Stimulated activated naive CD8-positive, alpha-beta T cell treated with anti-CD3 and anti-CD28 coated beads, Interleukin-15, Interleukin-2, amounts not matched to agents 100 U/mL and 50 U/mL, for 24 hours (primary cell): ENCODE measurements around the gene RND2.

Experiments used
- ATAC-seq: fragments of 150-1000 bp; cut with Tn5 transposase; one replicate; pipeline ENCODE4 v1.10.0; 2021
- DNase-seq: peaks from one replicate; pipeline ENCODE4 v3.0.0; 2021

The RND2 gene

DNA sequence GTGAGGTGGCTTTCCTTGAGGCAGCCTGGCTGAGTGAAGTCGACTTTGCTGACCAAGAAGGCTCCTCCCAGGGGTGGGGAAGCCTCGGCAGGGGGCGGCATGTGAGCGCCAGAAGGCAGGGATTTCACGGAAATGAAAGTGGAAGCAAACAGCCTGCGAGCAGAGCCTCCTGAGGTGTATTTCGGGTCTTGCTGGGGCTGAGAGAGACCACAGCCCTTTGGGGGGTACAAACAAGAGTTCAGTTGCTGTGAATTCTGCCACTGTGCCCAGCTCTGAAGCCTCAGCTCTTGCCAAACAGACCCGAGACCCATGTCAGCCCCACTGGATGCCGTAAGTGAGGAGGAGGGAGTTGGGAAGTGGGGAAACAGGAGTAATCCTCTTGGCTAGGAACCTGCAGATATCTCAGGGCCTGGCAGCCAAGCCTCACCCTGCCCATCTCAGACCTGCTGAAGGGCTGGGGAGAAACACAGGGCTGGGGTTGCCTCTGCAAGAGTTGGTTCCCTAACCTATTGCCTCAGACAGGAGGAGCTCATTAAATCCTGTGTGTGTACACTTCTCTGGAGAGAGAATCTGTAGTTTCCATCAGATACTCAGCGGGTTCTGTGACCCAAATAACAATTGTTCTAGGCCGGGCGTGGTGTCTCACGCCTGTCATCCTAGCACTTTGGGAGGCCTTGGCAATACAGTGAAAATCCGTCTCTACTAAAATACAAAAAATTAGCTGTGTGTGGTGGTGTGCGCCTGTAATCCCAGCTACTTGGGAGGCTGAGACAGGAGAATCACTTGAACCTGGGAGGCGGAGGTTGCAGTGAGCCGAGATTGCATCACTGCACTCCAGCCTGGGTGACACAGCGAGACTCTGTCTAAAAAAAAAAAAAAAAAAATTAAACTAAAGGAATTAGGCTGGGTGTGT, 18.1 kb upstream of the RND2 start, which contains the start of gene IFI35:
IFI35 (plus strand) TSS at position 146 of the 913 bp plus-strand sequence; CDS start at position 310, 164 bp downstream.
- DNase-seq: peak; percentile 88
- ATAC-seq: peak; percentile 93

DNA sequence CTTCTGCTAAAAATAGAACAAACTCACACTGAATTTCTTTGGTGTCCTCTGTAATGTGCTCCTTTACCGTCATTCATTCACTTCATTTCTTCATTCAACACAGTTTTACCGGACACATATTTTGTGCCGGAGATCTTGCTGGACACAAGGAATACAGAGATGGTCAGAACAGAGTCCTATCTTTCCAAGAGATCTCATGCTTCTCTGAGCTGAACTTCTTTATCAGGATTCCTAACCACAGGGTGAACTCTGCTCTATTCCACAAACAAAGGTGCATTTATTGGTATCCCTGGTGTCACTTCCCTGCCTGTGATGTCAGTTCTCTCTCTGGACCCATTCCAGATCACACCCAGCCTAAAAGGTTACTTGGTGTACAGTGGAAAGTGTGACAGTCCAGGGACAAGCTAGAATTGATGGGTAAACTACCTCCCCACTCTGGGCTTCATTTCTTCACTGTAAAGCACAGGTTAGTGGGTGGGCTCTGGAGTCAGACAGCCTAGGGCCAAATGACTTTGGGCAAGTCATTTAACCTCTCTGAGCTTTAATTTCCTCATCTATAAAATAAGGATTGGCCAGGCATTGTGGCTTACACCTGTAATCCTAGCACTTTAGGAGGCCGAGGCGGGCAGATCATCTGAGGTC, 14.2 kb upstream of the RND2 start:
- no peak for ATAC-seq

DNA sequence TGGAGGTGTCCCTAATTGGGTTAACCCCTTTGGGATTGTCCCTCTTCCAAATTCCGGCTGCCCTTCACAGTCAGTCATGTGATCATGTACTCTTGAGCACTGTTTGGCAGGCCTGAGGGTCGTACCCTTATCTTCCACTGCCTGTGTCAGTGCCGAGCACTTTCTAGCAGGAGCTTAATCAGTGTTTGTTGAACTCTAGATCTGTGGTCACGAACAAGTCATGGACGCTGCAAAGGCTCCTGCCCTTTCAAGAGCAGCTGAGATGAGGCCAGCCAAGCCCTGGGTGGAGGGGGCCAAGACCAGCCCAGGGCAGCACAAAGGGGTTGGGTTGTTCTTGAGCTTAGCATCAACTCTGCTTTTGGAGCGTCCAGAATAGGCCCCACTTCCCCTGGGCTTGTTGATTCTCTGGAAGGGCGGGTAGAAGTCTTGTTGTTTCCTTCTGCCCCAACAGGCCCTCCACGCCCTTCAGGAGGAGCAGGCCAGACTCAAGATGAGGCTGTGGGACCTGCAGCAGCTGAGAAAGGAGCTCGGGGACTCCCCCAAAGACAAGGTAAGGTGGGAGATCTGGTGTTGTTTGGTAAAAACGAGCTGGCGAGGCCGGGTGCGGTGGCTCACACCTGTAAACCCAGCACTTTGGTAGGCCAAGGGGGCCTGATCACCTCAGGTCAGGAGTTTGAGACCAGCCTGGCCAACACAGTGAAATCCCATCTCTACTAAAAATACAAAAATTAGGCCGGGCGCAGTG, 13.1 kb upstream of the RND2 start:
- DNase-seq (no peak), ATAC-seq (no peak)

More for the DNA sequence above, 14.2 kb upstream of the RND2 start:
- DNase-seq: no peak

DNA sequence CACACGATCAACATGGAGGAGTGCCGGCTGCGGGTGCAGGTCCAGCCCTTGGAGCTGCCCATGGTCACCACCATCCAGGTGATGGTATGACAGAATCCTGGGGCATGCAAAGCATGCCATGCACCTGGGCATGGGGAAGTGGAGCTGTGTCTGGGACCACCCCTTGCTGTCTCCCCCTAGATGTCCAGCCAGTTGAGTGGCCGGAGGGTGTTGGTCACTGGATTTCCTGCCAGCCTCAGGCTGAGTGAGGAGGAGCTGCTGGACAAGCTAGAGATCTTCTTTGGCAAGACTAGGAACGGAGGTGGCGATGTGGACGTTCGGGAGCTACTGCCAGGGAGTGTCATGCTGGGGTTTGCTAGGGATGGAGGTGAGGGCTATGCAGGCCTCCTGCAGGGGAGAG, 11.7 kb upstream of the RND2 start:
- no peak for ATAC-seq
- DNase-seq: no peak

DNA sequence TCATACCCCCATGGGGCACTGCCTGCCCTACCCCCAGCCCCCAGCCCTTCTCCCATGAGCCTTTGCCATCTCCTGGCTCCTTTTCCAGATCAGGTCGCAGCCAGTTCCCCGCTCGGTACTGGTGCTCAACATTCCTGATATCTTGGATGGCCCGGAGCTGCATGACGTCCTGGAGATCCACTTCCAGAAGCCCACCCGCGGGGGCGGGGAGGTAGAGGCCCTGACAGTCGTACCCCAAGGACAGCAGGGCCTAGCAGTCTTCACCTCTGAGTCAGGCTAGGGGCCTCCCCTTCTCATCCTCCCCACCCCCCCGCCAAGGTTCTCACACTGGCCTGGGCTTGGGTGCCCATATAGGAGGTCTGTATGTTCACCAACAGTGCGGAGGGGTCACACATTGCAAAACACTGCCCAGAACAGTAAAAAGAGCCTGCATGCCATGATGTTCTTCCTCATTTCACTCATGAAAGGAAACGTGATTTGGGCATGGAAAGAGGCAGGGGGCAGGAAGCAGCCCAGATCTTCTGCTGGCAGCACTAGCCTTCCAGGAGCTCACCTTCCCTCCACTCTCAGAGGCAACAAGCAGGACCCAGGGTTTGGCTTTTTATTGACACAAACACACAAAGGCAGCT, 10.9 kb upstream of the RND2 start:
- DNase-seq (no peak), ATAC-seq (no peak)

DNA sequence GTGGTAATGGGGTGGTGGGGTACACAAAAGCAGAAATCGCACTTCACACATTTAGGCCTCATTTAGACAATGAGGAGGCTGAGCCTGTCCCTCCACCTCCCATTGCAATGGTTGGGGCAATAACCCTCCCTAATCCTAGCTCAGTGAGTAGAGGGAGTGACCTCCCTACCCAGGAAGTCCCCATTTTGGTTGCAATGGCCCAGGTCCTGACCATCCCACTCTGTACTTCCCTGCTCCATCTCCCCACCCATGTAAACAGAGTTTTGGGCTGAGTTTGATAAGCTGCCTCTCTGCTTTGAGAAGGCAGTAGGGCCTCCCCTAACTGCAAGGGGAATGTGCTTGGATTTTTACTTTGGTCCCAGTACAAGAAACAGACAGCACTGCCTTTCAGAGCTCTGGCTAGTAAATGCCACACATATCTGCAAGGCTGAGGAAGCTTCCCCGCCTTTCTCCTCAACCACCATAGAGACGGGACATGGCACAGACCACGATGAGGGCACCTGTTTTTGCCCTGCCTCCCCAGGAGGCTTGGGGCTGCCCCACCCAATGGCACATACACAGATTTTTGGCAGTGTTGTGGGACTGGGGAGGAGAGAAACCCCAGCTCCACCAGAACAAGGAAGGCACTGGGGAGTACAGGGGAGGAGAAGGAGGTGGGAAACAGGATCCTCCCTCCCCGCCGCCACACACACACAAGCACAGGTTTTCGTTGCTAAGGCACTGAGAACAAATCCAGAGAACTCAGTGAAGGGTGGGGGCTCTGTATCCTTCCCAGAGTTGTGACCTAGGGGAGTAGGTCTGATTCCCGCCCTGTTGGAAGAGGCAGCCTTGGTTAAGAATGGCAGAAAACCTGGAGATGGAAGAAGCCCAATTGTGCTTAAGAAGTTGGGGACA, 10.1 kb upstream of the RND2 start:
- DNase-seq (no peak), ATAC-seq (no peak)

DNA sequence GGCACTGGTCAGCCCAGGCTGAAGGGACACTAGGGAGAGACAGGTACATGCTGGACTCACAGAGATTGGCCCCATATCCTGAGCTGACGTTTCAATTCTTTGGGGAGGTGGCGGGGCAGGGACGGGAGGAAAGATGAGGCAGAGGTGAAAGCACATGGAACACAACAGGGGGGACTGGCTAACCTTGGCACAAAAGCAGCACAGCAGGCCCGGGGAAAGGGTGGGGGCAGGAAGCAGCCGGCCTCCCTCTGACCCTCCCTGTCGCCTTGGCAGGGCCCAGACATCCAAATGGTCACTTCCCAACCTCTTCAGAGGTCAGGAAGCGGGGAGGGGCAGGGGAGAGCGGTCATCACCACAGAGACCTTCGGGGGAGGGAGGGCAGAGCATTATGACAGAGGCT, 9.5 kb upstream of the RND2 start:
- DNase-seq (no peak), ATAC-seq (no peak)

DNA sequence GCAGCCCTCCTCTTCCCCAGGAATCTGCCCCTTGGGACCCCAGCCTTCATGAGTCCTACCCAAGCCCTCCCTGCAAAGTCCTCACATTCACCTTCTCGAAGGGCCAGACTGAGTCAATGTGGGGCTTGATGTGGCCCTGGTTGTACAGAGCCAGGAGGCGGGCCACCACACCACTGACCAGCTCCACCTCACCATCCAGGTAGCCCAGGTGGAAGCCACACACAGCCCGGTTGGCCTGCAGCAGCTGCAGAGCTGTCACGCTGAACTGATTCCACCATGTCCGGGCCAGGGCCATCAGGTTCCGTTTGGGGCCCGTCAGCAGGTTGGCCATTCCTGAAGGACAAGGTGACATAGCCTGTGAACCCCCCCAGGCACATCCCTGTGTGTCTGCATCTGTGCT, 8.8 kb upstream of the RND2 start:
- DNase-seq (no peak), ATAC-seq (no peak)

DNA sequence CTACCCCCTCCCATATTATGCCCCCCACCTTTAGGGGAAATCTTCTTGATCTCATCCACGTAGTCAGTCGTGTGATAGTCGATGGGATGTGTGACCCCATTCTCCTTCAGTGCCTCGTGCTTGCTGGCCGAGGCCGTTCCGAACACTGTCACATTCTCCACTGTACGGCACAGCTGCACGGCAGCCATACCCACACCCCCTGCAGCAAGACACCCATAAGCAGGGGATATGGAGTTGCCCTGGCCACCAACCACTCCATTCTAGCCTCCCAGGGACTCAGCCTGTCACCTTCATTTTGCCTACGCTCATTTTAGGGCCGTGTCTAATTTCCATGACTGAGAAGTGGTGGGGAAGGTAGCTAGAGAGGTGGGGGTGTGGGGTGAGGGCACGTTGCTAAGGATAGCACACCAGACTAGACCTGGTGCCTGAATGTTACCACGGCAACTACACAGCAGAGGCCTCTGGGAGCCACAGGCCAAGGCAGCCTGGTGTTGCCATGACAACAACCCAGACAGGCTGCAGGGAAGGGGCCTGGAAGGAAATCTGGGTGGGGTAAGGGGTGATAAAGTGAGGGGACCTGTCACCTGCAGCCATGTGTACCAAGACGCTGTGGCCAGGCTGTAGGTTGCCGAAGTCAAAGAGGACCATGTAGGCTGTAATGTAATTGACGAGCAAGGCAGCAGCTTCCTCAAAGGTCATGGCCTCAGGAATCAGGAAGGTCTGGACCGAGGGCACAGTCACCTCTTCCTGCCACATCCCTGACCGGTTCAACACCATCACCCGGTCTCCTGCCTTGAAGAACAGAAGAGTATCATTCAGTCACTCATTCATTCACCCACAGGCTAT, 6.8 kb upstream of the RND2 start:
- ATAC-seq (peak; percentile 19), DNase-seq (no peak)

DNA sequence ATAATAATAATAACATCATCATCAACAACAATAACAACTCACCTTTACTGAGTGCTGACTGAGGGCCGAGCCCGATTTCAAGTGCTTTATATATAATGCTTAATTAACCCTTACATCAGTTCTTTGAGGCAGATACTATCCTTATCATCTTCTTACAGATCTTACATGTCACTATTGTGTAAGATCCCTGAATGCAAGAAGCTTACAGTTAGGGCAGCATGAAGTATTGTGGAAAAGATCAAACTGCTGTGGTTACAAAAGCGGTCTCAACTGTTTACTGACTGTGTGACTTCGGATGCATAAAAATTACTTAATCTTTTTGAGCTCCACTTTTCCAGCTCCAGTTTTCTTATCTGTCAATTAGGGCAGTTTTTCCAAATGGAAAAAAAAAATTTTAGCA, 6.1 kb upstream of the RND2 start:
- ATAC-seq (no peak), DNase-seq (no peak)

DNA sequence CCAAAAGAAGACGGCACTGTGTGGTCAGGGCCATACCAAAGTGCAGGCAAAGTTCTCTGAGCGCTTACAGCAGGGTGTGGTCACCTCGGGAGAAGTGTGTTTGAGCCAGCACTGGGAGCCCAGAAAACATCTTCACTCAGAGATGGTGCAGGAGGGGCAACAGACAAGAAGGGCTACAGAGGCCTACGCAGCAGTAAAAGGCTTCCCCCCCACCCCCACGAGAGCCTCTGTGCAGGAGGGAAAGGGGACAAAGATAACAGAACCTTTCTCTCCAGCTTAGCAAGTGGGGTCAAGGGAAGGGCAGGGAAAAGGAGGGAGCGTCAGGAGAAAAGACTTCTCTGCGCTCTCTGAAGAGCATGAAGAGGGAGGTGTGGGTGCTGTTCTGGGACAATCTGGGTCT, 5.6 kb upstream of the RND2 start:
- no peak for ATAC-seq
- DNase-seq: no peak

DNA sequence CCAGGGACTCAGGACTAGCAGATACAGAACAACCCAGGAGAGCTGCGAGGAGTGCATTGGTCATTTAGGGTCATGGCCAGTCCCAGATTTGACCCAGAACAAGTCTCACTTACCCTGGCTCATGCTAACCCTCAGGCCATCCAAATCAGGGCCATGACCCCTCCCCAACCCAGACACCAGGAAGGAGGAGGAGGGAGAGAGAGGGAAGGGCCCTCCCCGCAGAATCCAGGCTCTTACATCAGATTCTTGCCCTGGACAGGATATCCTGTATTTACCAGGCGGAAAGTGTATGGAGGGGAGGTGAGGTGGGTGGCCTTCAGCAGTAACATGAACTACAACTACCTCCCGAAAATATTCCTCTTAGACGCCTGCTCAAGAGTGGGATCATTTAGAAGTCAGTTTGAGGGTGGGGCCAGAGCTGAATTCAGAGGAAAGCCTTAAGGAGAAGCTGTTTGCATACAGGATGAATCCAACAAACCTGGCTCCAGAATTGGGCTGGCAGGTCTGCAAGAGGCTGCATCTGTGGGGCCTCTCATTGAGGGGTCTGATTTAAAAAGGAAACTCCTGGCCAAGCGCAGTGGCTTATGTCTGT, 4.9 kb upstream of the RND2 start:
- ATAC-seq (no peak), DNase-seq (no peak)

DNA sequence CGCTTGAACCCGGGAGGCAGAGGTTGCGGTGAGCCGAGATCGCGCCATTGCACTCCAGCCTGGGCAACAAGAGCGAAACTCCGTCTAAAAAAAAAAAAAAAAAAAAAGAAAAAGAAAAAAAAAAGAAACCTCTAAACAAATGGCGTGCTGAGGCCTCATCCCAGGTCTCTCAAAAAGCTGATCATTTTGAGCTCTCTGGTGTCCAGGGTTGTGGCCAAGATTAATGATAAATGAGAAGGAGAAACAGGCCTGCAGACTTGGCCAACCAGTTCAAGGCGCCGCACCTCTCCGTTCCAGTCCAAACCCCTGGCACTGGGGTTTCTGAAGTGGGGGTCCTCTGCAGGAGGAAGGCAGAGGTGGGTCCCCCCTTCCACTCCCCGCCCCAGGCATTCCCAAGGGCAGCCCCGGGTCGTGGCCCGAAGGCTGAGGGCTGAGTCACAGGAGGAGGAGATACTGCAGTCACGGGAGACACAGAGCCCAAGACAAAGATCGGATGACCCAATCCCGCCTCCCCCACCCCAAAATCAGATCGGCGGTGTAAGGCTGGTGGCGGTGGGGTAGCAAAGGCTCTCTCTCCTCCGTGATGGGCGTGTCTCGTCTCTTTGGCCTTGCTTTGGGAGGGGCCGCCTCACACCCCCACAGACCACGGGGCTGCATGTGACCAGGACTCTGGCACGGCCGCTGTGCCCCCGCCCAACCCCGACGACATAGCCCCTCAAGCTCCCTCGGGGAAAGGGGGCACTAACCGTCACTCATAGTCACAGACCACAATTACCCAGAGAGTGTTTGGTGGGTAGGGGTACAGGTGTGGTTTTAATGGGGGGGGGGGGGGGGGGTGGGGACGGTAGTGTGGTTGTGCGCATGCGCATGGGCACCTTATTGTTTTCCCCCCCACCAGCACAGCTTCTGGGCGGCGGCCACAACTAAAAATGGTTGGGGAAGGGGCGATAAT, 4.0 kb upstream of the RND2 start:
- no peak for DNase-seq
- ATAC-seq: no peak

DNA sequence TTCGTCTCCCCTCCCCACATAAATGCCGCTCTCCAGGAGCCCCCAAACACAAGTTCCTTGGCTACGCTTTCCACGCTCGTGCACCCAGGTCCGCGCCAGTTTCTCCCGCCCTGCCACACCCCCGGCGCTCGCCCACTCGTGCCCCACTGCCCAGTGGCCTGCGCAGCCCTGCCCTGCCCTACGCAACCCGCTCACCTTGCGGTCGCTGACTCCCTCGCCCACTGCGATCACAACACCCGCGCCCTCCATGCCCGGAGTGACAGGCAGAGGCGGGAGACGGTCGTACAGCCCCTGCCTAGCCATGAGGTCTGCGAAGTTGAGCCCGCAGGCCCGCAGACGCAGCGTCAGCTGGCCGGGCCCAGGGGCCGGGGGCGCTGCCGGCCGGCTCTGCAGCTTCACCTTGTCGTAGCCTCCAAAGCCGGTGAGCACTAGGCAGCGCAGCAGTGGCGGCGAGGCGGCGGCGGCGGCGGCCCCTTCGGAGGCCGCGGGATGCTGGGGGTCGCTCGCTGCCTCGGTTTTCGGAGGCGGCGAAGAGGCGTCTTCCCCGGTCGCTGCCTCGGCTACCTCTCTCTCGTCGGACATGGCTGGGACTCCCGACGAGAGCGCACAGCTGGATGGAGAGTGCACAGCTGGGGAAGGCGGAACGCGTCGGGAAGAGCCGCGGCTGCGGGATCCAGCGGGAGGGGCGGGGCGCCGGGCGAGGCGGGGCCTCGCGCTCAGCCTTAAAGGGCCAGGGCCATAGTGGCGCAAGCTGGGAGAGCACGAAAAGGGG, 3.1 kb upstream of the RND2 start, which contains the start of gene VAT1:
VAT1 (minus strand) TSS at position 645 of the 772 bp plus-strand sequence; CDS start at position 582, 63 bp downstream.
- DNase-seq: peak; percentile 78
- ATAC-seq: peak; percentile 62

DNA sequence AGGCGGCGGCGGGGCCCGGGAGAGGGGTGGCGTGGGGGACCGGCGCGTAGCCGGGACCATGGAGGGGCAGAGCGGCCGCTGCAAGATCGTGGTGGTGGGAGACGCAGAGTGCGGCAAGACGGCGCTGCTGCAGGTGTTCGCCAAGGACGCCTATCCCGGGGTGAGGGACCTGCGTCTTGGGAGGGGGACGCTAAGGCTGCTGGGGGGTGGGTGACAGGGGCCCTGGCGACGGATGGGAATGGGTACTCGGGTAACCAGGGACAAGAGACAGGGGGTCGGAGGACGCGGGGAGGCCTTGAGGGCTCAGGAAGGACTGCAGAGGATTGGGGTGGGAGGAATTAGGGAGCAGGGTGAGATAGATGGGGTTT, 243 bp downstream of the RND2 start:
- ATAC-seq: no peak

DNA sequence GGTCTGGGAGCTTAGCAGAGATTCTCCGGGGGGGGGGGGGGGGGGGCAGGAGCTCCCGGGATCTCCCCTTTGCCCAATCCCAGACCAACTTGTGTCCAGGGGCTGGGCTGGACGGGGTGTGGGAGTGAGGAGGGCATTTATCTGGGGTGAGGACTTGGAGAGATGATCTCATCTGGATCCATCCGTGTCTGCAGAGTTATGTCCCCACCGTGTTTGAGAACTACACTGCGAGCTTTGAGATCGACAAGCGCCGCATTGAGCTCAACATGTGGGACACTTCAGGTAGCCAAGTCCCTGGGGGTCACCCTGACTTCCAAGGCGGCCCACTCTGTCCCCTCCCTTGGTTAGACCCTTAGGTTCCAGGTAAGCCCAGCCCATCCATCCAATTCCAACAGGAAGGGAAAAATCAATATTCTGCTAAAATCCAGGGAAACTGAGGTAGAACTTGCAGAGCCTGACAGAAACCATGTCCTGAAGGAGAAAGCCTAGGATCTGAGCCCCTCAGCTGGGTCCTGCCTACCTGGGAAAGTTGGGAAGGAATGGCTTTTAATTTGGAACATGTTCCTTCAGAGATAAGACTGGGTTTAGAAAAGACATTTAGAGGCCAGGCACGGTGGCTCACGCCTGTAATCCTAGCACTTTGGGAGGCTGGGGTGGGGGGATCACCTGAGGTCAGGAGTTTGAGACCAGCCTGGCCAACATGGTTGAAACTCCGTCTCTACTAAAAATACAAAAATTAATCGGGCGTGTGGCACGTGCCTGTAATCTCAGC, 921 bp downstream of the RND2 start:
- ATAC-seq (no peak), DNase-seq (no peak)

More for the DNA sequence above, 243 bp downstream of the RND2 start:
- no peak for DNase-seq

DNA sequence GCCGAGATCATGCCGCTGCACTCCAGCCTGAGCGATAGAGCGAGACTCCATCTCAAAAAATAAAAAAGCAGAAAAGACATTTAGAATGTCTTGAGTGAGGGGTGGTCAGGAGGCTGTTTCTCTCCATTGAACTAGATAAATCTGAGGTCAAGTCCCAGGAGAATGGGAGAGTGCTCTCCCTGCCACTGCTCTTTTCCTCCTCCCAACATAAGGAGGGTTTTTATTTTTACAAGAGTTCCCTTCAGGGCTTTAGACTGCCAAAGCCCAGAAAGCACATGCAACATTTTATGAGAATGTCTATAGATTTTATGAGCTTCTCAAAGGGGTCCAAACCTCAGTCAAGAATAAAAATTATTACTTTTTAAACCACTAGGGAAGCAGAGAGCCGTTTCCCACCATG, 1.6 kb downstream of the RND2 start:
- DNase-seq: no peak
- ATAC-seq: no peak
